Measurements from ENCODE around the gene MT1M. TPM values are rescaled to one million over a fixed set of nuclear protein-coding genes. Genes with fewer than 3 reads are reported as not detected.

The MT1M gene
- total RNA-seq, 1 experiment from 2014 or later: 0.39 TPM

DNA sequence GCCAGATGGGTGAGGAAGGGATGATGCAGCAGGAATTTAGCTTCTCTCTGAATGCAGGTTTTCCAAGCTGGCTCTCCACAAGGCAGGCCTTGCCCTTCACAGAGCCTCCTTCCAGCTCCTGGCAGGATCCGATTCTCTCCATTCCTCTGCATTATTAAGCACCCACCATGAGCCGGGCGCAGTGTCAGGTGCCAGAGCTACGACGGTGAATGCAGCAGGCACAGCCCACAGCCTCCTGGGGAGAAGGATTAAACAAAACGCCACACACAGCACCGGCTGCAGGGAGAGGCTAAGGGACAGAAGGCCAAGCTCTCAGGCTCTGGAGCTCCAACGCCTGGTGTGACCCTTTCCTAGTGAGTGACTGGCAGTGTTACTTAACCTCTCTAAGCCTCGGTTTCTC, 31.1 kb upstream of the MT1M start (continued):
- TF ChIP-seq ZBTB33 (IDR thresholded peaks at IDR 0.05; ENCODE audit: extremely low read depth, insufficient replicate concordance, low read length): no peak
- TF ChIP-seq ATF3 (IDR thresholded peaks at IDR 0.05): no peak
- no peak for TF ChIP-seq TCF7L2 (IDR thresholded peaks at IDR 0.05; ENCODE audit: borderline replicate concordance, extremely low read depth, insufficient read depth, insufficient read length)
- TF ChIP-seq SIN3A (IDR thresholded peaks at IDR 0.05; ENCODE audit: low read depth): no peak
- TF ChIP-seq ELF1 (IDR thresholded peaks at IDR 0.05; ENCODE audit: borderline replicate concordance, low read depth): no peak

- no peak overlapping the region for H3K4me2 ChIP-seq (ENCODE audit: low read length)
- no peak overlapping the region for H3K27ac ChIP-seq (ENCODE audit: low read depth, low read length)
- TF ChIP-seq ZFX (IDR thresholded peaks at IDR 0.05) (no peak), CTCF (IDR thresholded peaks at IDR 0.05 in 2 of 3, conservative IDR thresholded peaks at IDR 0.05 in 1 of 3; ENCODE audit: borderline replicate concordance in 1 of 3, insufficient read depth in 1 of 3, low read depth in 2 of 3, low read length in 2 of 3) (peak in 2 of 3 experiments; percentile 53 to 55; a peak in 4 of 6 replicates)
- H3K4me3 ChIP-seq (replicated peaks in 1 of 2; ENCODE audit: low read depth in 1 of 2, low read length in 2 of 2): no peak overlapping the region
- DNase-seq (ENCODE audit: low read depth, low spot score) (peak; percentile 56), ATAC-seq (peak; percentile 36)
- POLR2A ChIA-PET: interaction anchor here (0.6 to 16.1 kb wide), 5 partner anchors 21 to 304 kb away, joined by 3 to 344 read pairs (median 4); partner anchors contain the start of gene MT1E
- no peak overlapping the region for H3K9ac ChIP-seq (ENCODE audit: low read length)
- no peaks in the 10 kb centered on the region for H3K9me2 ChIP-seq (ENCODE audit: insufficient read depth)
- BruUV-seq (replicated peaks): no TSS peak
- RAD21 ChIA-PET (ENCODE audit: low non-redundant PET in 1 of 2, low total read pairs in 2 of 2, uncharacterized antibody in 2 of 2, unreplicated experiment in 2 of 2): interaction anchor here (1.0 to 1.8 kb wide), 3 partner anchors 22 to 98 kb away, joined by 5 to 13 read pairs (median 9); partner anchors contain the start of gene MT1E (in 1 of the 2)
- H2AFZ ChIP-seq (ENCODE audit: low read depth, low read length, poor library complexity, severe bottlenecking): peak overlapping the region; percentile 56
- H3K27me3 ChIP-seq (ENCODE audit: insufficient read depth, low read length): no peaks in the 10 kb centered on the region
- H3K9me3 ChIP-seq (ENCODE audit: control insufficient read depth in 1 of 2, insufficient read depth in 1 of 2, low read depth in 1 of 2, low read length in 2 of 2): no peaks in the 10 kb centered on the region
- no peaks in the 10 kb centered on the region for H3K36me3 ChIP-seq (ENCODE audit: control insufficient read depth in 1 of 2, insufficient read depth in 2 of 2, low read length in 2 of 2)
- H4K20me1 ChIP-seq (ENCODE audit: insufficient read depth): no peaks in the 10 kb centered on the region
- CTCF ChIA-PET: interaction anchor here (0.6 to 5.3 kb wide), 9 partner anchors 9 to 186 kb away, joined by 3 to 65 read pairs (median 3); no protein-coding TSS in a partner anchor
- intact Hi-C loops (cut with micrococcal nuclease): loop anchor here (1.0 kb wide), 1 partner anchor 99 kb away; no protein-coding TSS in a partner anchor
- peaks cover 33 to 53% of the 10 kb centered on the region in 2 experiments for H3K4me1 ChIP-seq (ENCODE audit: control insufficient read depth in 1 of 2, insufficient read depth in 2 of 2, low read length in 2 of 2)
- peaks cover 2% of the 10 kb centered on the region; the same call in 1 of the 2 replicates for H3K79me2 ChIP-seq (ENCODE audit: insufficient read depth, low read length)
These were observed 28.9 kb upstream of the MT1M start for GRCh38 chr16:56603589-56603988.
